Suppressor macrophage (primary cell): ENCODE results near the gene COL10A1.

ENCODE experiments used
- DNase-seq, 4 experiments: peaks; one replicate each; pipeline ENCODE4 v3.0.0-alpha.2; 2020 to 2022
- total RNA-seq, 17 experiments: gene quantifications; one replicate each; lab custom pipeline; 2026; ENCODE audit warnings: mixed read lengths in 6 of 17, inconsistent platforms in 3 of 17; lab: John Stamatoyannopoulos, UW

The COL10A1 gene
- 0 to 1.1 (median 0) reads per million in 17 experiments for total RNA-seq

GRCh38 chr6:116126032-116126431 lies at the start of gene COL10A1:
TSS of gene COL10A1 (minus strand) at chr6:116126132. CDS start at chr6:116125492, 640 bp downstream.
- no peak for DNase-seq

DNA sequence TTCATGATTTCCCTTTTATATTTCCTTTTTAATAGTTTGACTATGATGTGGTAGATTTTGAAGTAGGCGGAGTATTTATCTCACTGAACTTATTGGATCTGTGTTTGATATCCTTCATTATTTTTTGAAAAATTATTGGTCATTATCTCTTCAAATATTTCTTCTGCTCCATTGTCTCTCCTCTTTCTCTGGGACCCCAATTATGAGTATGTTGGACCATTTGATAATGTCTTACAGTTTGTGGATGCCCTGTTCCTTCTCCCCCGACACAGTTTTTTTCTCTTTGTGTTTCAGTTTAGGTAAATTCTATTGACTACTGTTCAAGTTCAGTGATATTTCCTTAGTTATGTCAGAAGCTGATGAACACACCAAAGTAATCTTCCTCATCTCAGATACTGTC lies 49.4 kb upstream of the COL10A1 start:
- peak in 1 of 4 experiments; percentile 2 for DNase-seq

- DNase-seq: no peak
Measured at GRCh38 chr6:116173928-116174327, 48.0 kb upstream of the COL10A1 start.

GRCh38 chr6:116170358-116171057 lies 44.6 kb upstream of the COL10A1 start:
- no peak for DNase-seq

- DNase-seq: no peak
Measured at GRCh38 chr6:116169880-116170279, 43.9 kb upstream of the COL10A1 start.

DNA sequence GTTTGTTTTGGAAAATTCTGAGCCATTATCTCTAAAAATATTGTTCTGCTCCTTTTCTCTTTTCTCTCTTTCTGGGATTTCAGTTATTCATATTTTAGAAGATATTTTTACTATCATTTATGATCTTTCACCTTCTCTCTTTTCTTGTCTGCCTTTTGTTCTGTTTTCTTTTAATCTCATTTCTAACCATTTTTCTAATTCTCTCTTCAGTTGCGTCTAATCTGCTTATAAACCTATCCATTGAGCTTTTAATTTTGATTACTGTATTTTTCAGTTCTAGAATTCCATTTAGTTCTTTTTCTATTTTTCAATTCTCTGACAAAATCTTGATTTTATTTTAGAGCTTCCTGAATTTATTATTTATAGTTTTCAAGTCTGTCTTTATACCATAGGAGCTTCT lies 42.2 kb upstream of the COL10A1 start:
- no peak for DNase-seq

DNA sequence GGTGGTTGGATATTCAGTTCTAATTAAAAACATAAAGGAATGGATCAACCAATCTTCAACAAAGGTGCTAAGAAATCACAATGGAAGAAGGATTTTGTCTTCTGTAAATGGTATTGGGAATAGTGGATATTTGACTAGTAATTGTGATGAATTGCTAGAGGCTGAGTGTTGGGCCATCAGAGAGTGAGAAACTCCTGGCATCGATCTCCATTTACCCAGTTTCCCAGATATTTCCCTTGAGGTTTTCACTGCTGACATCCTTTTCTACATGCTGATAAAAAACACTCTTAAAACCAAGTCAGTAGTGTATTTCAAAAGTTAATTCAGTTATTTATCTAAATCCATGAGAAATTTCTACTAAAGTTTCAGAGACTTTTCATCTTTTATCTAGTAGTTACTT lies 40.4 kb upstream of the COL10A1 start:
- no peak for DNase-seq

- DNase-seq: no peak
Measured at GRCh38 chr6:116165596-116165995, 39.7 kb upstream of the COL10A1 start.

- DNase-seq: no peak
Measured at GRCh38 chr6:116159782-116160524, 34.0 kb upstream of the COL10A1 start.

DNA sequence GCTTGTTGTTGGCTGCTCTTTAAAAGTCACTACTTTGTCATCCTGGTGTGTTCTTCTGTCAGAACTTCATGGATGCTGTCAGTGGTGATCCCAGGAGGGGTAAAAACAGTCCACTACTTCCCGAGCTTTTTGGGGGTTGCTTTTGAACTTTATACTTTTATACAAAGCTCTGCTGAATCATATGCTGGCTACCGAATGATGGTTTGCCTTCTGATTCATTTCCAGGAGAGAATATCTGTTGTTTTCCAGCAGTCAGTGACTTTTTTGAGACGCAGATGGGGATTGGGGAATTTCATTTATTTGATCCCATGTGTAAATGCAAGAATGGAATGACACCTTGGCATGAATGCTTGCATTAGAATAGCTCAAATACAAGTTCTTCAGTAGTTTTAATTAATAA lies 32.7 kb upstream of the COL10A1 start:
- DNase-seq: no peak

GRCh38 chr6:116157391-116157790 lies 31.5 kb upstream of the COL10A1 start:
- DNase-seq: no peak

- DNase-seq: no peak
Measured at GRCh38 chr6:116156405-116157326, 30.7 kb upstream of the COL10A1 start.

DNA sequence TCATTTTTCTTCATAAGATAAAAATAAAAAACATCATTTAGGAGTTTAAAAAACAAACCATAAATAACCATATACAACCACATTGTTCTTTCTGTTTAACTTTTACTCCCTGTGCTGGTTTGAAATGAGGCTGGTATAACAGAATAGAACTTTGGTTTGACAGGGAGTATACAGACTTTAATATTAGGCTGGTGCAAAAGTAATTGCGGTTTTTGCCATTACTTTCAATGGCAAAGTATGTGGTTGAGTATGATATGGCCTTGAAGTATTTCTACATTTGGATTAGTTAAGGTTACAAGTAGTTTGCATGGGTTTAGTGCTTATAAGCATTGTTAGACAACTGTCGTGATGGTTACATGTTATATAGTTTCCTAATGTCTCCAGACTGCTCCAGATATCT lies 29.0 kb upstream of the COL10A1 start:
- DNase-seq: no peak

GRCh38 chr6:116152620-116153019 lies 26.7 kb upstream of the COL10A1 start:
- DNase-seq: no peak

DNA sequence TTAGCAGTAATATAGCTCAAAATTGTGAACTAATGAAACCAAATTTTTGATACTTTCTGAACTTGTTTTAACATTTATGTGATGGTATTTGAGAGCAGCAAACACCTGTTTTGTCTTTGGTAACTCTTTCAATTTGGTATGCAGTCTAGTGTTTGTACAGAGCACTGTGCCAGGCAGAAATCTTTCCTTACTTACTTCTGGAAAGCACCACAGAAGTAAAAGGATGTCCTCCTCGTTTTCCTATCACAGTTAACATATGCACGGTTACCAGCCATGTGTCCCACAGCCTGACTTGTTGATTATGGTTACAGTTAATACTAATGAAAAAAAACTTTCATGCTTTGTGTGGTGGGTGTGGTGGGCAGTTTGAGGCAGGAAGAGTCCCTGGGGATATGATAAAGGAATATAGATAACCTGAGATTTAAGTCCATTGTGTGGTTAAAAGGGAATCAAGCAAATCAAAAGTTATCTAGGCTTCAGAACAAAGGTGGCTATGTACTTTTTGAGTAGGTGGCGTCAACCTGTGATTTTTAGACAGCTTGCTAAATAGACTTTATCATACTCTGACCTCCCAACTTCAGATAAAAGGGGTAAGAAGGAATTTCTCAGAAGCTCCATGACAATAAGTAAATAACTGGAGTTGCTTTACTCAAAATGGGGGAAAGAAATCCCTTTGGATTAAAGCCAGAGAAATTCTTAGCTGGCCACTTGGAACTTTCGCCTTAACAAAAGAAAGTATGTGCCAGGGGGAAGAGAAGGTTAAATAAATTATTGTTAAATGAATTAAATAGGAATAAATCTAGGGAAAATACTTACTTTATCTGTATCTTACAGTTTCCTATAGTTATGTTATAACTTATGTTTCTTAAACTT lies 20.1 kb upstream of the COL10A1 start:
- DNase-seq: no peak

DNA sequence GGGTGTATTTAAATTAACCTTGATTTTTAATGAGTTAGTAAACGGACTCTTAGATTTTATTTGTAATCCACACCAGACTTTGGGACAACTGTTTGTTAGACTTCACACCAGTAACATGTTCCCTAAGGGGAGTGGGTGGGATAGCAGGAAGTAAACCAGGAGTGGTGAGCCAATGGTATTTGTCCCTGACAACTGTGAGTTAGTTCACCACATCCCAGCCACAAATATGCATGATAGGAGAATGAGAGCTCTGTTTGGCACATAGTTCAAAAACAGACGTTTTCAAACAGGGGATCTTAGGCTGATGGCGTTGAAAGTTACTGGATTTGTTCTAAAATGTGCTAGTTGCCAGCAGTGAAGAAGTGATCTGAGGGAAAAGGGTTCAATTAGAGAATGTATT lies 18.7 kb upstream of the COL10A1 start:
- DNase-seq: no peak

GRCh38 chr6:116139917-116140316 lies 14.0 kb upstream of the COL10A1 start:
- no peak for DNase-seq

GRCh38 chr6:116136933-116137340 lies 11.0 kb upstream of the COL10A1 start:
- no peak for DNase-seq

- DNase-seq: no peak
Measured at GRCh38 chr6:116136373-116136772, 10.4 kb upstream of the COL10A1 start.

DNA sequence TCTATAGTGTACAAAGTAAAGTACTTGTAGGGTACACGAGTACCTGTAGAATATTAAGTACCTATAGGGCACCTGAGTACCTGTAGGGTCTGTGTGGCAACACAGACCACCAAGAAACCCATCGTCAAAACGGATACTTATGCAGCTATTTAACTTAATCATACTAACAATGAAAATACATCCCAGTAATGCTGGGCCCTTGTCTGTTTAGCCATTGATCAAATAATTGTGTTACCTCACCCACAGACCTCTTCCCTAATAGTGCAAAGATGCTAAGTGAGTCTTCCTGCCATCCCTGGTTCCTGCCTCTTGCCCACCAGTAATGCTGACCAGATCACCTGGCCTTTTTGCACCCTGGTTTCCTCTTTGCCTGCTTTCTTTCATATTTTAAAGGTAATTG lies 7.5 kb upstream of the COL10A1 start:
- DNase-seq: no peak

DNA sequence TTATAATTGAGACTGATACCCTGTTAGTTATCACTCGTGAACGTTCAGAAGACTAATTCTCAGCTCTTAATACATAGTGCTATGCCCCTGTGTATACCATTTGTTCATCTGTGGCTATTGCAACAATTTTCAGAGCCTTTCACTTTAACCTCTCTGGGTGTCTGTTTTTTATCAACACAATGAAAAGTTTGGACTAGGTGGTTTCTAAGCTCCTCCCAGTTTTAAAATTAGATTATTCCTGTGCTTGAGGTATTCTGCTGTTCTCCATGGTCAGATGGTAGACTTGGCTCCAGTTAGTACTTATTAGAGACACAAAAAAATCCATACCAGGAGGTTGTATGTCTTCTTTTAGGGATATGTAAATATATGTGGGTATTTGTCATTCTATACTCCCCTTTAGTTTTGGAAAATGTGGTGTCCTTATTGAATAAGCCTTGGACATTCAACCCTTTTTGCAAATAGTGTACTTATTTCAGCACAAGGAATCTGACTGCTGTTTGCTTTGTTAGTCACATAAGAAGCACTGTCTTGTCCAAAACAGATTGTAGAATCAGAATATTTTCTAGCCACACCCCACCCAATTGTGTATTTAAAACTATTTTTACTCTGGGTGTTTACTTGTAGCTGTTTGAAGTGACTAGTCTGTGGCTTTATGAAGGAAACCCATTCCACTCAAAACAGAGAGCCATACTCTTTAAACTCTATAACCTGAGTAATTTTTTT lies 2.0 kb upstream of the COL10A1 start:
- no peak for DNase-seq
